A549 (cell line): Measurements from ENCODE around the gene TUBA1C. TPM values are rescaled to one million over a fixed set of nuclear protein-coding genes. Genes with fewer than 3 reads are reported as not detected.

Experiments
- ATAC-seq, 2 experiments: fragments of 200-7000 bp in 1 of 2; fragments of >200 bp in 1 of 2; cut with Nextera tagmentation in 1 of 2; cut with Tn5 transposase in 1 of 2; 3 replicates each; pipeline versions ENCODE4 v1.8.0 to v1.9.1; 2018 to 2020; ENCODE audit warnings: mild to moderate bottlenecking in 1 of 2, moderate library complexity in 1 of 2
- CTCF ChIA-PET: fragments of 300-600 bp; sonication (Branson Sonifier 250); formaldehyde crosslinking; extraction: SDS; loops from one replicate; lab custom pipeline; 2021; ENCODE audit warnings: antibody characterized with exemption, inconsistent platforms; lab: Yijun Ruan, JAX
- POLR2A ChIA-PET: fragments of 350-600 bp; formaldehyde crosslinking; extraction: SDS; loops from one replicate; lab custom pipeline; 2021; ENCODE audit warnings: antibody characterized with exemption, inconsistent platforms; lab: Yijun Ruan, JAX
- DNase-seq, 2 experiments: peaks; one replicate each; pipeline versions ENCODE4 v3.0.0 to v3.0.0-alpha.2; 2011 to 2016; ENCODE audit warnings: low read depth in 1 of 2, low spot score in 1 of 2
- FAIRE-seq: peaks from 2 replicates; lab custom pipeline; 2011; peaks lifted over from hg19 to GRCh38; lab: Jason Lieb, UNC
- H3K27ac ChIP-seq, 2 experiments: fragments of >200 bp; sonication (Bioruptor Twin); formaldehyde crosslinking; 3 replicates each; pipeline ENCODE4 v1.5.1; 2016 to 2017
- H3K4me1 ChIP-seq: fragments of >200 bp; sonication (Bioruptor Twin); formaldehyde crosslinking; 3 replicates; pipeline ENCODE4 v1.6.1; 2016
- H3K4me2 ChIP-seq: fragments of >200 bp; sonication (Bioruptor Twin); formaldehyde crosslinking; 3 replicates; pipeline ENCODE4 v1.6.1; 2016
- H3K4me3 ChIP-seq: fragments of >200 bp; sonication (Bioruptor Twin); formaldehyde crosslinking; 3 replicates; pipeline ENCODE4 v1.5.1; 2016
- H3K9me3 ChIP-seq: fragments of >200 bp; sonication (Bioruptor Twin); formaldehyde crosslinking; 3 replicates; pipeline ENCODE4 v1.6.1; 2016
- BHLHE40 ChIP-seq: IDR thresholded peaks from 2 replicates; pipeline ENCODE4 v1.6.1; 2012; ENCODE audit warnings: low read depth, low read length, inconsistent platforms
- CBX2 ChIP-seq: fragments of 200-600 bp; sonication (generic); IDR thresholded peaks from 2 replicates; pipeline ENCODE4 v1.6.1; 2016; ENCODE audit warnings: low read depth, mild to moderate bottlenecking, borderline replicate concordance
- EHF ChIP-seq: fragments of 250-450 bp; sonication (Bioruptor Pico); IDR thresholded peaks from 2 replicates; pipeline ENCODE4 v1.5.0; 2020; ENCODE audit warnings: mild to moderate bottlenecking
- EP300 ChIP-seq, 2 experiments: fragments of >200 bp; sonication (Bioruptor Twin); formaldehyde crosslinking; IDR thresholded peaks; 2 replicates in 1 of 2; 3 replicates in 1 of 2; pipeline ENCODE4 v1.6.1; 2016 to 2017
- FOSB ChIP-seq: fragments of 250-450 bp; sonication (Bioruptor Pico); IDR thresholded peaks from 2 replicates; pipeline ENCODE4 v1.5.0; 2020; ENCODE audit warnings: mild to moderate bottlenecking, moderate library complexity
- HDAC2 ChIP-seq: fragments of 200-600 bp; sonication (generic); IDR thresholded peaks from 2 replicates; pipeline ENCODE4 v1.6.1; 2016
- HEYL ChIP-seq: fragments of 250-450 bp; sonication (Bioruptor Pico); IDR thresholded peaks from 2 replicates; pipeline ENCODE4 v1.8.0; 2021; ENCODE audit warnings: mild to moderate bottlenecking, moderate library complexity
- HOXB13 ChIP-seq: fragments of 250-450 bp; sonication (Bioruptor Pico); IDR thresholded peaks from 2 replicates; pipeline ENCODE4 v1.5.0; 2020; ENCODE audit warnings: low read depth, mild to moderate bottlenecking, moderate library complexity
- JUNB ChIP-seq: fragments of >200 bp; sonication (Bioruptor Twin); formaldehyde crosslinking; IDR thresholded peaks from 2 replicates; pipeline ENCODE4 v1.6.1; 2016
- MAZ ChIP-seq: fragments of 150-350 bp; IDR thresholded peaks from 2 replicates; pipeline ENCODE4 v1.6.1; 2014; ENCODE audit warnings: antibody characterized with exemption, low read depth, low read length, borderline replicate concordance
- PHF8 ChIP-seq: fragments of 200-600 bp; sonication (generic); IDR thresholded peaks from 2 replicates; pipeline ENCODE4 v1.6.1; 2016; ENCODE audit warnings: low read depth, mild to moderate bottlenecking, antibody characterized with exemption, moderate library complexity, borderline replicate concordance
- POLR2A ChIP-seq: IDR thresholded peaks from 2 replicates; pipeline ENCODE4 v1.6.1; 2012; ENCODE audit warnings: mild to moderate bottlenecking, low read length
- POLR2AphosphoS2 ChIP-seq: conservative IDR thresholded peaks from 2 replicates; pipeline ENCODE4 v1.6.1; 2012; ENCODE audit warnings: low read length, improper control_type of control experiment, inconsistent platforms
- RAD21 ChIP-seq, 2 experiments: fragments of >200 bp in 1 of 2; sonication (Bioruptor Twin) in 1 of 2; formaldehyde crosslinking in 1 of 2; IDR thresholded peaks in 1 of 2; conservative IDR thresholded peaks in 1 of 2; 2 replicates in 1 of 2; 3 replicates in 1 of 2; pipeline ENCODE4 v1.6.1; 2012 to 2018; ENCODE audit warnings: inconsistent platforms in 1 of 2
- SMC3 ChIP-seq: fragments of >200 bp; sonication (Bioruptor Twin); formaldehyde crosslinking; IDR thresholded peaks from 3 replicates; pipeline ENCODE4 v1.6.1; 2018; ENCODE audit warnings: inconsistent platforms
- TFCP2L1 ChIP-seq: fragments of 250-450 bp; sonication (Bioruptor Pico); IDR thresholded peaks from 2 replicates; pipeline ENCODE4 v1.5.0; 2021; ENCODE audit warnings: mild to moderate bottlenecking
- ZC3H11A ChIP-seq: fragments of 450-650 bp; IDR thresholded peaks from 2 replicates; pipeline ENCODE4 v1.6.1; 2014; ENCODE audit warnings: antibody characterized with exemption, mild to moderate bottlenecking
- ZFP36 ChIP-seq: fragments of 450-650 bp; IDR thresholded peaks from 2 replicates; pipeline ENCODE4 v1.6.1; 2014; ENCODE audit warnings: borderline replicate concordance; ENCODE audit not compliant: partially characterized antibody
- ZNF302 ChIP-seq: fragments of 250-450 bp; sonication (Bioruptor Pico); IDR thresholded peaks from 2 replicates; pipeline ENCODE4 v1.9.0; 2021; ENCODE audit warnings: inconsistent platforms, mild to moderate bottlenecking, moderate library complexity
- ZSCAN20 ChIP-seq: fragments of 250-450 bp; sonication (Bioruptor Pico); IDR thresholded peaks from 2 replicates; pipeline ENCODE4 v1.8.0; 2022; ENCODE audit warnings: mild to moderate bottlenecking, moderate library complexity
- WGBS: methylation state at CpG from one replicate; pipeline ENCODE4 v1.1.6; 2017; ENCODE audit errors: missing lambda C conversion rate; 5-methylcytosine and 5-hydroxymethylcytosine counted together
- polyA plus RNA-seq, 4 experiments: library from polyadenylated mRNA; depleted of rRNA in 3 of 4; stranded (reverse); fragments of >200 nt; fragmentation: RNase III in 1 of 4; extraction: RNeasy Plus Mini Kit Qiagen cat#74134 plus additional on column Dnase treatment in 1 of 4; gene quantifications; 2 replicates in 3 of 4; 3 replicates in 1 of 4; pipeline ENCODE4 v1.2.3, GENCODE V29; 2011 to 2017
- TF ChIP-seq, protein P1 (sequence below): fragments of 150-350 bp; IDR thresholded peaks from 2 replicates; pipeline ENCODE4 v1.6.1; 2014; ENCODE audit warnings: low read depth, mild to moderate bottlenecking, low read length
- TF ChIP-seq, protein P2 (sequence below): IDR thresholded peaks from 2 replicates; pipeline ENCODE4 v1.6.1; 2012; ENCODE audit warnings: low read depth, borderline replicate concordance
- TF ChIP-seq, protein P3 (sequence below): fragments of 250-450 bp; sonication (Bioruptor Pico); IDR thresholded peaks from 2 replicates; pipeline ENCODE4 v1.5.0; 2020; ENCODE audit warnings: low read depth, mild to moderate bottlenecking, moderate library complexity
- TF ChIP-seq, protein P4 (sequence below): fragments of >200 bp; sonication (Bioruptor Twin); formaldehyde crosslinking; IDR thresholded peaks from 2 replicates; pipeline ENCODE4 v1.6.1; 2016

Gene TUBA1C
- polyA plus RNA-seq, 2 of the 4 experiments (the other 2 are of a cell fraction), result 1,183 to 1,656 TPM

DNA sequence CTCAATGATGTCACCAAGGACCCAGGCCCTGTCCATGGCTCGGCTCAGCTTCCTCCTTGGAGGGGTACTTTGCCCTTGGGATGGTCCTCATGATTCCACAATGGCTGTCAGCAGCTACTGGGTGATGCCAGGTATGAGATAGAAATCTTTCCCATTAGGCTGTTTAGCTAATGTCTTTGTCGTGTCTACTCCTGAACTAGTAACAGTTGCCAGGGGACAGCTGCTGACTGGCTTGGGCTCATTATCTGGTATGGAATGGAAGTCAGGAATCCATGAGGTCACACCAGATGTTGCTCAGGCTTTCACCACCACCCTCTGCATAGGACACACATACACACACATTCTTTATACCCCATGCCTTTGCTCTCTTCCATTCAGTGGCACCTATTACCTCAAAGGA lies 39.3 kb downstream of the TUBA1C start (continued):
- TF ChIP-seq JUNB (no peak), RAD21 (conservative IDR thresholded peaks at IDR 0.05 in 1 of 2, IDR thresholded peaks at IDR 0.05 in 1 of 2) (no peak), EP300 (IDR thresholded peaks at IDR 0.05) (no peak), ZC3H11A (no peak), SMC3 (no peak), POLR2A (no peak), ZFP36 (no peak)
- TF ChIP-seq, protein P1, sequence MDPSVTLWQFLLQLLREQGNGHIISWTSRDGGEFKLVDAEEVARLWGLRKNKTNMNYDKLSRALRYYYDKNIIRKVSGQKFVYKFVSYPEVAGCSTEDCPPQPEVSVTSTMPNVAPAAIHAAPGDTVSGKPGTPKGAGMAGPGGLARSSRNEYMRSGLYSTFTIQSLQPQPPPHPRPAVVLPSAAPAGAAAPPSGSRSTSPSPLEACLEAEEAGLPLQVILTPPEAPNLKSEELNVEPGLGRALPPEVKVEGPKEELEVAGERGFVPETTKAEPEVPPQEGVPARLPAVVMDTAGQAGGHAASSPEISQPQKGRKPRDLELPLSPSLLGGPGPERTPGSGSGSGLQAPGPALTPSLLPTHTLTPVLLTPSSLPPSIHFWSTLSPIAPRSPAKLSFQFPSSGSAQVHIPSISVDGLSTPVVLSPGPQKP, result no peak

DNA sequence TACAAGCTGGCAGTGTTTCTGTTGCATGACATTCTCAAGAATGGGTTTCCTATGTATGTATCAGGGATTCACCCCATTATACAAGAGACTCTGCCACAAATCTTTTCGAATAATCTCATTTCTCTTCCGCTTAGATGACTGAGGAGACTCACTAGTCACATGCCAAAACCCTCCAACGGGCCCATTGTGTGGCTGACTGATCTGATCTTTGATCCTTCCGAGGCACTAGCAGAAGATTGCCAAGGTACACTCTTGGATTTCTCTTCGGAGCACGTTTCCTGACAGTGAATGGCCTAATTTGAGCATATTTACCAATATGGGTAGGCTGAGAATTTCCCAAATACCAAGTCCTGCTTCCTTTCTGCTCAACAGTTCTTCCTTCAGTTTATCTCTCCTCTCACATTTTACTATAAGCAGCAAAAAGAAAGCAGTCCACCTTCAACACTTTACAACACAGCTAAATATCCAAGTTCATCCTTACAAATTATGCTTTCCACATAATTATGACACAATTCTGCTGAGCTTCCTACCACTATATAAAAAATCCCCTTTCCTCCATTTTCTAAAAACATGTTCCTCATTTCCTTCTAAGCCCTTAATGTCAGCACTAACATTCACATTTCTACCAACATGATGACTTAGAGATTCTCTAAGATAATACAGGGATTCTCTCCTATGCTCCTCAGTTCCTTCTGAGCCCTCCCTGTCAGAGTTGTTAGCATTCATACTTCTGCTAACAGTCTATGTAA lies 41.1 kb downstream of the TUBA1C start:
- Histone ChIP-seq H3K27ac (no peak overlapping the region), H3K9me3 (no peaks in the 10 kb centered on the region), H3K4me1 (0 out of 3 replicates have a peak, but pooled peaks cover 3% of the 10 kb centered on the region), H3K4me2 (no peak overlapping the region), H3K4me3 (no peak overlapping the region)
- CTCF ChIA-PET, result interaction anchor here (0.6 to 6.3 kb wide), 5 partner anchors 18 to 261 kb away, joined by 3 to 35 read pairs (median 6); no protein-coding TSS in a partner anchor
- whole genome bisulfite sequencing, result 59% methylated on average over 6 of the region's 6 CpGs
- DNase-seq, result no peak
- ATAC-seq, result no peak
- FAIRE-seq, result no peak
- POLR2A ChIA-PET, result no interaction called here
- TF ChIP-seq CBX2 (no peak), ZSCAN20 (CRISPR knock-in tag) (no peak), ZC3H11A (no peak), HOXB13 (CRISPR knock-in tag) (no peak), POLR2AphosphoS2 (no peak), FOSB (no peak), ZFP36 (no peak), TFCP2L1 (CRISPR knock-in tag) (no peak), HEYL (no peak), JUNB (no peak), PHF8 (no peak), BHLHE40 (no peak), MAZ (no peak), EHF (CRISPR knock-in tag) (no peak), SMC3 (no peak), HDAC2 (no peak), ZNF302 (no peak)
- TF ChIP-seq, protein P2, sequence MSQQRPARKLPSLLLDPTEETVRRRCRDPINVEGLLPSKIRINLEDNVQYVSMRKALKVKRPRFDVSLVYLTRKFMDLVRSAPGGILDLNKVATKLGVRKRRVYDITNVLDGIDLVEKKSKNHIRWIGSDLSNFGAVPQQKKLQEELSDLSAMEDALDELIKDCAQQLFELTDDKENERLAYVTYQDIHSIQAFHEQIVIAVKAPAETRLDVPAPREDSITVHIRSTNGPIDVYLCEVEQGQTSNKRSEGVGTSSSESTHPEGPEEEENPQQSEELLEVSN, result no peak
- TF ChIP-seq, protein P3, sequence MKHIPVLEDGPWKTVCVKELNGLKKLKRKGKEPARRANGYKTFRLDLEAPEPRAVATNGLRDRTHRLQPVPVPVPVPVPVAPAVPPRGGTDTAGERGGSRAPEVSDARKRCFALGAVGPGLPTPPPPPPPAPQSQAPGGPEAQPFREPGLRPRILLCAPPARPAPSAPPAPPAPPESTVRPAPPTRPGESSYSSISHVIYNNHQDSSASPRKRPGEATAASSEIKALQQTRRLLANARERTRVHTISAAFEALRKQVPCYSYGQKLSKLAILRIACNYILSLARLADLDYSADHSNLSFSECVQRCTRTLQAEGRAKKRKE, result no peak
- TF ChIP-seq, protein P4, sequence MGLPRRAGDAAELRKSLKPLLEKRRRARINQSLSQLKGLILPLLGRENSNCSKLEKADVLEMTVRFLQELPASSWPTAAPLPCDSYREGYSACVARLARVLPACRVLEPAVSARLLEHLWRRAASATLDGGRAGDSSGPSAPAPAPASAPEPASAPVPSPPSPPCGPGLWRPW, result no peak
